ENCODE results near the gene RAB6C.
"Not testable (repeated sequence)": the region's sequence is repeated elsewhere in the genome, so short reads cannot be mapped to it uniquely, and the experiment has no call there.

RAB6C gene

DNA sequence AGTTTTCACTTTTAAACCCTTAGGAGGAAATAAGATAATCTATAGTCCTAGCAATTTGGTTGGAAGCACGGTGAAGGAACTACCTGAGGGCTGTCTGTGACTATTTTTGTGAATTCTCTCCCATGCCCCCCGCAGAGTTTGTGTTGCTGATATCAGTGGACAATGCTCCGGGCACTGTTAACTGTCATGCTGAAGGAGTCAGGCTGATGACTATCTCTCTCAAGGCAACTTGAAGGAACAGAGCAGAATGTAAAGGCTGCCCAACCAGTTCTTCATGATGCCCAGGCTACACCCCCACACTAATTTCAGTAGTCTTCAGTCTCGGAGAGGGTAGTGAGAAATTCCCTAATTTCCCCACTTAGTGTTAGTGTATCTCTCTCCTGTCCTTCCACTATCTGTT lies 21.6 kb upstream of the RAB6C start:
- DNase-seq (ENCODE audit: low read depth), result no peak
- no peak for TF ChIP-seq CTCF (conservative IDR thresholded peaks at IDR 0.05; ENCODE audit: low read depth, low read length)
- H3K4me3 ChIP-seq (ENCODE audit: low read length), result no peak overlapping the region

DNA sequence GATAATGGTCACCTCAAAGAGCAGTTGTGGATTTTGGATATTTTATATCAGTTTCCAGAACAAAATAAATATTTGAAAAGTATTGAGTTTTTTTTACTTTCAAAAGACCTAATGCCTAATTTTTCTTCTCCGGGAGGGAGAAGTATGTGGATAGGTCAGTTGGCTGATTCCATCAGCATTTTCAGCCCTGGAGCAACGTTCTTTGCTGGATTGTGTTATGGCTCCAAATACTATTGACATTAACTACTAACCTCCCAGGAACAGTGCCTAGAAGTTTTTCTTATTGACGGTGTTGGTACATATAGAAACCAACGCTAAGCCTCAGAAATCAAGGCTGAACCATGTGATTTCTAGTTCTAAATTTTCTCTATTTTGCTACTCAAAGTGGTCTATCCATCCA lies 20.7 kb upstream of the RAB6C start:
- H3K4me3 ChIP-seq (ENCODE audit: low read length); DNase-seq (ENCODE audit: low read depth): not testable (repeated sequence)

- H3K4me3 ChIP-seq (ENCODE audit: low read length); DNase-seq (ENCODE audit: low read depth): not testable (repeated sequence)
These were observed 10.9 kb upstream of the RAB6C start for GRCh38 chr2:129968605-129969004.

- TF ChIP-seq CTCF (conservative IDR thresholded peaks at IDR 0.05; ENCODE audit: low read depth, low read length), result no peak
- H3K4me3 ChIP-seq (ENCODE audit: low read length), result no peak overlapping the region
- DNase-seq (ENCODE audit: low read depth), result no peak
These were observed 4.3 kb upstream of the RAB6C start for GRCh38 chr2:129975016-129975774.

DNA sequence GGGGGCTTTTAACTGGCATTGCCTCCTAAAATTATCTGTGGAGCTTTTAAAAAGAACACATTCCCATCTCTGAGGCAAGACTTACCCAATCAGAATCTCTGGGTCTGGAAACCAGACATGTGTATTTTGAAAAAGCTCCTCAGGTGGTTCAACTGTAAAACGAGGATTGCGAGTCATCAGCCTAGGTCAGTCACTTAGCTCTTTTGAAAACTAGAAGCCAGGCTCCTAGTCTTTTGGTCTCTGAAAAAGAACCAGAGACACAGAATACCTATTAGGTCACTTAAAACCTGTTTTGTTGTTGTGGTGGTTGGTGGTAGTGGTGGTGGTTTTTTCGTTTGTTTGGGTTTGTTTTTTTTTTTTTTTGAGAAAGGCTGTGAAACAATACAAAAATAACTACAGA lies 2.5 kb upstream of the RAB6C start:
- H3K4me3 ChIP-seq (ENCODE audit: low read length); DNase-seq (ENCODE audit: low read depth): not testable (repeated sequence)

GRCh38 chr2:129977986-129978385 lies 1.5 kb upstream of the RAB6C start:
- DNase-seq (ENCODE audit: low read depth), result no peak
- TF ChIP-seq CTCF (conservative IDR thresholded peaks at IDR 0.05; ENCODE audit: low read depth, low read length), result no peak
- no peak overlapping the region for H3K4me3 ChIP-seq (ENCODE audit: low read length)

DNA sequence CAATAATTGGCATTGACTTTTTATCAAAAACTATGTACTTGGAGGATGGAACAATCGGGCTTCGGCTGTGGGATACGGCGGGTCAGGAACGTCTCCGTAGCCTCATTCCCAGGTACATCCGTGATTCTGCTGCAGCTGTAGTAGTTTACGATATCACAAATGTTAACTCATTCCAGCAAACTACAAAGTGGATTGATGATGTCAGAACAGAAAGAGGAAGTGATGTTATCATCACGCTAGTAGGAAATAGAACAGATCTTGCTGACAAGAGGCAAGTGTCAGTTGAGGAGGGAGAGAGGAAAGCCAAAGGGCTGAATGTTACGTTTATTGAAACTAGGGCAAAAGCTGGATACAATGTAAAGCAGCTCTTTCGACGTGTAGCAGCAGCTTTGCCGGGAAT lies 780 bp downstream of the RAB6C start:
- not testable (repeated sequence) for H3K4me3 ChIP-seq (ENCODE audit: low read length); DNase-seq (ENCODE audit: low read depth)

- not testable (repeated sequence) for H3K4me3 ChIP-seq (ENCODE audit: low read length); DNase-seq (ENCODE audit: low read depth)
These were observed 2.2 kb downstream of the RAB6C start for GRCh38 chr2:129981689-129982088.

DNA sequence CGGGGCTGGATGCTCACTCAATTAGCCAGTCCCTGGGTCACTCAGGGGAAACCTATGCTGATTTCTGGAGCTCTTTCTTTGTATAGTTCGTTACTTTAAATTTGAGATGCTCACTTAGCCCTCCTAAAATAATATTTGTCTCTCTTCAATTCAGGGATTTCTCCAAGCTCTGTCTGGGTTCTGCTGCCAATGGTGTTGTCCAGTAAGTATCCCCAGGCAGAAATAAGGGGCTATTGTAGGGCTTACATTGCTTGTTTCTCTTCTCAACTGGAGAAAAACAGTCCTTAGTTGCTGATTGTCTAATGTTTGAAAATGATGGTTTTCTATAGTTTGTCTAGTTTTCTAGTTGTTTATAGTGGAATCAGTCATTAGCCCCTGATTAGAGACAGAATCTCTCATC lies 5.0 kb downstream of the RAB6C start:
- DNase-seq (ENCODE audit: low read depth), result no peak
- no peak for TF ChIP-seq CTCF (conservative IDR thresholded peaks at IDR 0.05; ENCODE audit: low read depth, low read length)
- no peak overlapping the region for H3K4me3 ChIP-seq (ENCODE audit: low read length)

DNA sequence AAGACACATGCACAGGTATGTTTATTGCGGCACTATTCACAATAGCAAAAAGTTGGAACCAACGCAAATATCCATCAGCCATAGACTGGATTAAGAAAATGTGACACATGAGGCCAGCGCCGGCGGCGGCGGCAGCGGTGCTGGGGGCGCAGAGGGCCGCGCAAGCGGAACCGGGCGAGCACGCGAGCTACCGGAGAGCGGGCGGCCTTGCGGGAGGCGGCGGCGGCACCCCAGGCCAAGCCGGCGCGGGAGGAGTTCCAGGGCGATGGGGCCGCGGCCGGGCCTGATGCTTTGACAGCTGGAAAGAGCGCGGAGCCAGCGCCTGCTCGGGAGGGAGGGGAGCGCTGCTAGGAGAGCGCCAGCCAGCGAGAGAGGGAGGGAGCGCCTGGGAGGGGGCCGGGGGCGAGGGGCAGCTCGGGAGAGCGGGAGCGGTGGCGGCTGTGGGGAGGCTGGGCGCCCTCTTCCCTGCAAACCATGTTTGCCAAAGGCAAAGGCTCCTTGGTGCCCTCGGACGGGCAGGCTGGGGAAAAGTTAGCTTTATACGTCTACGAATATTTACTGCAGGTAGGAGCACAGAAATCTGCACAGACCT lies 13.0 kb downstream of the RAB6C start:
- not testable (repeated sequence) for DNase-seq (ENCODE audit: low read depth); H3K4me3 ChIP-seq (ENCODE audit: low read length)

- DNase-seq (ENCODE audit: low read depth), result not testable (repeated sequence)
These were observed 13.7 kb downstream of the RAB6C start for GRCh38 chr2:129993151-129993550.

DNA sequence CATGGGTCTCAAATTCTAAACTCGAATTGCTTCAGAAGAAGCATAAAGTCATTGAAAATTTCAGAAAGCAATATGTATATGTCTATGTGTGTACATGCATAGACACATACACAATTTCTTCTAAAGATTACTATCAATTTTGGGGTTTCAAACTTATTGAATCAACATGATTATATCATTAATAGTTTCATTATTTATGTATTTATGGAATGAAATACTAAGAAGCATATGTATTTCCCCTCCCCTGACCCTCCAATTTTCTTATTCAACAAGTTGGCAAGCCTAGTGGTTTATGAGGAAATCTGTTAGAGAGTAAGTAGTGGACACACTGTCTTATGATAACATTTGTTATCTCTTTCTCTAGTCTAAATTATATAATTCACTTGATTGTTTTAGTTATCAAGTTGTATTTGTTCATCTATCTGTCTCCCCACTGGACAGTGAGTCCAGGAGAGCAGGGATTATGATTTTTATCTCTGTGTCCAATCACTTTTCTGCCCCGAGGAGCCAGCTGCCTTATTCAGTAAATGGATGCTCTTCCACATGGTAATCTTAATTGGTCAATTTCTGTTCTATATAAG lies 17.3 kb downstream of the RAB6C start:
- DNase-seq (ENCODE audit: low read depth); H3K4me3 ChIP-seq (ENCODE audit: low read length): not testable (repeated sequence)

More at GRCh38 chr2:129993151-129993550, 13.7 kb downstream of the RAB6C start:
- H3K4me3 ChIP-seq (ENCODE audit: low read length), result not testable (repeated sequence)

GRCh38 chr2:129998771-129999170 lies 19.3 kb downstream of the RAB6C start:
- not testable (repeated sequence) for H3K4me3 ChIP-seq (ENCODE audit: low read length); DNase-seq (ENCODE audit: low read depth)

GRCh38 chr2:130005862-130006261 lies 26.4 kb downstream of the RAB6C start:
- DNase-seq (ENCODE audit: low read depth); H3K4me3 ChIP-seq (ENCODE audit: low read length): not testable (repeated sequence)

GRCh38 chr2:130016701-130017100 lies 37.2 kb downstream of the RAB6C start:
- DNase-seq (ENCODE audit: low read depth); H3K4me3 ChIP-seq (ENCODE audit: low read length): not testable (repeated sequence)
